Measurements from ENCODE around the gene PWWP2B.

Gene PWWP2B

DNA sequence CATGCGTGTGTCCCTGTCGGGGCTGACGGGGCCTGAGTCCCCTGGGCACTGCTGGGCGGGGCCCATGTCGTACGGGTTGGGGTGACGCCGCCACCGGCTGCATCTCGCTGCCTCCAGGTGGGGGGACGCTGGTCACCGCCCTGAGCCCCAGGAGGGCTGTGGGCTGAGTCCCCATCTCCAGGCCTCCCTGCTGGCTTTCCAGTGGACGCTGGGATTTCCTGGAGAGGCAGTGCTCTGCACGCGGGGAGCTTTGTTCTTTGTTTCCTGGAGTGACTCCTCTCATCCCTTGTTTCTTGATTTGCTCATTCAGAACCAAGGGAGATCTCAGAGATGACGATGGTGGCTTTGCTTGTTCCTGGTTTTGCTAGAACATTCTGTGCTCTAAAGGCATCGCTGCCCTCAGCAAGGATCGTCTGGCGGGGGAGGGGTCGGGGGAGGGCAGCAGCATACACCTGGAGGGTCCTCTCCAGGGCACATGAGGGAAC is 21.0 kb downstream of the PWWP2B start:
- TF ChIP-seq, protein P1, sequence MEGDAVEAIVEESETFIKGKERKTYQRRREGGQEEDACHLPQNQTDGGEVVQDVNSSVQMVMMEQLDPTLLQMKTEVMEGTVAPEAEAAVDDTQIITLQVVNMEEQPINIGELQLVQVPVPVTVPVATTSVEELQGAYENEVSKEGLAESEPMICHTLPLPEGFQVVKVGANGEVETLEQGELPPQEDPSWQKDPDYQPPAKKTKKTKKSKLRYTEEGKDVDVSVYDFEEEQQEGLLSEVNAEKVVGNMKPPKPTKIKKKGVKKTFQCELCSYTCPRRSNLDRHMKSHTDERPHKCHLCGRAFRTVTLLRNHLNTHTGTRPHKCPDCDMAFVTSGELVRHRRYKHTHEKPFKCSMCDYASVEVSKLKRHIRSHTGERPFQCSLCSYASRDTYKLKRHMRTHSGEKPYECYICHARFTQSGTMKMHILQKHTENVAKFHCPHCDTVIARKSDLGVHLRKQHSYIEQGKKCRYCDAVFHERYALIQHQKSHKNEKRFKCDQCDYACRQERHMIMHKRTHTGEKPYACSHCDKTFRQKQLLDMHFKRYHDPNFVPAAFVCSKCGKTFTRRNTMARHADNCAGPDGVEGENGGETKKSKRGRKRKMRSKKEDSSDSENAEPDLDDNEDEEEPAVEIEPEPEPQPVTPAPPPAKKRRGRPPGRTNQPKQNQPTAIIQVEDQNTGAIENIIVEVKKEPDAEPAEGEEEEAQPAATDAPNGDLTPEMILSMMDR (IDR thresholded peaks at IDR 0.05; ENCODE audit: poor library complexity, severe bottlenecking), result no peak
- Histone ChIP-seq H3K27ac (ENCODE audit: poor library complexity, severe bottlenecking) (peak overlapping the region; percentile 62), H3K36me3 (ENCODE audit: low read depth) (peaks cover 8% of the 10 kb centered on the region; the same call in 1 of the 2 replicates), H3K4me1 (ENCODE audit: insufficient read depth, poor library complexity, severe bottlenecking) (peaks cover 30% of the 10 kb centered on the region), H3K4me3 (ENCODE audit: severe bottlenecking) (no peak overlapping the region), H3K9me3 (ENCODE audit: severe bottlenecking) (no peaks in the 10 kb centered on the region), H3K27me3 (ENCODE audit: insufficient read depth, poor library complexity, severe bottlenecking) (no peaks in the 10 kb centered on the region)
- ATAC-seq (ENCODE audit: low read depth), result no peak
- DNase-seq (ENCODE audit: low spot score), result no peak

DNA sequence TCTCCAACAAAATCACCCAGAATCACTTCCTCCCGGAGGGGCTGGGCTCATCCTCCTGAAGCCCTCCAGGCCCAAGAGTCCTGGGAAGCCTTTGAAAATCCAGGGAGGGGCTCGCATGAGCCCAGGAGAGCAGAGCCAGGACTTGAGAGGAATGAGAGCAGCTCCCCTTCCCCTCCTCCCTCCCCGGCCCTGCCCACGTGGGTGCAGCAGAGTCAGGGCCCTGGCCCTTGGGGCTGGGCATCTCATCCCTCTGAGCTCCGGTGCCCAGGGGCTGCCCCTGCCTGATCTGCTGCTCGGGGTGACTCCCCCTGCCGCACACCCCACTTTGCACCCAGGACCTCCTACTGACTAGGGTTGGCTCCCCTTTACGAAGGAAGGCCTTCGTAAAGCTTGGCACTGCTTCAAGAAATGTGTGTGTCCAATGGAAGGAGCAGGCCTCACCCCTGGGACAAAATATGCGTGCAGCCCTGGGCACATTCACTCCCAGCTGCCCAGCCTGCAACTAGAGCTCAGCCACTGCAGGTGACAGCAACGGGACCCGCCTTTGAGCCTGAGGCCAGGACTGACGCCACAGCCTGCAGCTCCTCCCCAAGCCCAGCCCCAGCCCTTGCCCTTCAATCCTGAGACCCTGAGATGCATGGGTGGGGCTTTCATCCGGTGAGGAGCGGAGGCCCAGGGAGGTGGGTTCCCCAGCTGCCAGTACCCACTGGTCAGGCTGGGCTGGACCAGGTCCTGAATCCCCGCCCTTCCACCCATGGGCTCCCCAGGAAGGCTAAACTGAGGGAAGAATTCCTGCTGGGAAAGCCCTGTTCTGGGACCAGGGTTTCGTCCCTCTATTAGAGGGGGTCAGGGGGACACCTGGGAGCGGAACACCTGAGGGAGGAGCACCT is 21.8 kb downstream of the PWWP2B start:
- ATAC-seq (ENCODE audit: low read depth) (peak; percentile 59), DNase-seq (ENCODE audit: low spot score) (no peak)
- peaks cover 7% of the 10 kb centered on the region; the same call in 1 of the 2 replicates for H3K36me3 ChIP-seq (ENCODE audit: low read depth)
- peak overlapping the region; percentile 62 for H3K27ac ChIP-seq (ENCODE audit: poor library complexity, severe bottlenecking)
- TF ChIP-seq, protein P1 (IDR thresholded peaks at IDR 0.05; ENCODE audit: poor library complexity, severe bottlenecking), result no peak
- peaks cover 22% of the 10 kb centered on the region for H3K4me1 ChIP-seq (ENCODE audit: insufficient read depth, poor library complexity, severe bottlenecking)
- no peak overlapping the region for H3K4me3 ChIP-seq (ENCODE audit: severe bottlenecking)
- no peaks in the 10 kb centered on the region for H3K9me3 ChIP-seq (ENCODE audit: severe bottlenecking)
- H3K27me3 ChIP-seq (ENCODE audit: insufficient read depth, poor library complexity, severe bottlenecking), result no peaks in the 10 kb centered on the region

DNA sequence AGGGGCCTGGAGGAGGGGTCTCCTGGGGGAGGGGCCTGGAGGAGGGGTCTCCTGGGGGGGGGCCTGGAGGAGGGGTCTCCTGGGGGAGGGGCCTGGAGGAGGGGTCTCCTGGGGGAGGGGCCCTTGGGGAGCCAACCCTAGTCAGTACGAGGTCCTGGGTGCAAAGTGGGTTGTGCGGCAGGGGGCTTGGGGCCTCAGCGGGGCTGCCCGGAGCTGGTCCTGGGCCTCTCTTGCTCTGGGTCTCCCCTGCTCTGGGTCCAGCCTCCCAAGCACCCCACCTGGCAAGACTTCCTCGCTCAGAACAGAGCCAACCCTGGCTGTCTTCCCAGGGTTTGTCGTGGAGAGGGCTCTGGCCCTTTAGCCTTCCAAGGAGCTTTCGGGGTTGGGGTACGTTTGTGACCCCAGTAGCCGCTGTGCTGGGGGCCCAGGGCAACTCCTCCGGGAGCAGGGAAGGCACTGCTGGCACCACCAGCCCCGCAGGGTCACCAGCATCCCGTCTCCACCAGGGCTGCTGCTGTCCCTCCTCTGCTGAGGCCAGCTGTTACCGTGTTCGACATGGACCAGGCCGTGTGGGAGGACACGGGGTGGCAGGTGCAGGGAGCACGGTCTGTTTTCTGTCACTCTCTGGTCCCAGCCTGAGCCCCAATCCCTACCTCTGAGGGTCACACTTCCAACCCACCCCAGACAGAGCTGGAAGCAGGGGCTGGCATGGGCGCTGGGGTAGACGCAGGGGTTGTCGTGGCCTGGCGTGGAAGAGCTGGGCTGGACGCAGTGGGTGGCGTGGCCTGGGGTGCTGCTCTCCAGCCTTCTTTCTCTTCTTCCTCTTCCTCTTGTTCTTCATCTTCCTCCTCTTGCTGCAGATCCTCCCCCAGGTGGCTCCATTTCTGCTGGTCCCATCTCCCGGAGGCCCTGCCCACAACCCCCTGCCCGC is 22.8 kb downstream of the PWWP2B start:
- no peak for DNase-seq (ENCODE audit: low spot score)
- Histone ChIP-seq H3K27ac (ENCODE audit: poor library complexity, severe bottlenecking) (peak overlapping the region; percentile 62), H3K27me3 (ENCODE audit: insufficient read depth, poor library complexity, severe bottlenecking) (no peaks in the 10 kb centered on the region), H3K36me3 (ENCODE audit: low read depth) (peaks cover 7% of the 10 kb centered on the region; the same call in 1 of the 2 replicates), H3K4me3 (ENCODE audit: severe bottlenecking) (no peak overlapping the region), H3K4me1 (ENCODE audit: insufficient read depth, poor library complexity, severe bottlenecking) (peaks cover 31% of the 10 kb centered on the region), H3K9me3 (ENCODE audit: severe bottlenecking) (no peaks in the 10 kb centered on the region)
- ATAC-seq (ENCODE audit: low read depth), result no peak
- TF ChIP-seq, protein P1 (IDR thresholded peaks at IDR 0.05; ENCODE audit: poor library complexity, severe bottlenecking), result no peak

DNA sequence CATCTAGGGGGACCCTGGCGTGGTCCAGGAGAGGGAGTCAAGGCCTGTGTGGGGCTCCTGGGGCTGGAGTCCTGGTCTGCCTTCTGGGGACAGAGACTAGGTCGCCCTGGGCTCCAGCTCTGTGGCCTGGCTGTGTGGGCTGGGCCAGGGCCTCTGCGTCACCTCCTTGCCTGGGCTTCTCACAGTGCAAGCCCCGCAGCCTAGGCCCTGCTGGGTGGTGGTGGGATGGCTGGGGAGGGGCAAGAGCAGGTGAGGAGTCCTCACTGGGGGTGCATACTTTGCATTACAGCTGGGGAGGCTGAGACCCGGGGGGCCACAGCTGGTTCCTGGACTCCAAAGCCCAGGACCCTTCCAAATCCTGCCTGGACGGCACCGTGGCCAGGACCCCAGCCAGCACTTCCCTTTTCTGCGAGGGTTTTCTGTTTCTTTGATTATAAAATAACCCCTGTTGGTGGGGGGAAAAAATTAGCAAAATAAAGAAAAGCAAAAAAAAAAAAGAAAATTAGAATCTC is 23.5 kb downstream of the PWWP2B start:
- peaks cover 3% of the 10 kb centered on the region; the same call in 1 of the 2 replicates for H3K36me3 ChIP-seq (ENCODE audit: low read depth)
- ATAC-seq (ENCODE audit: low read depth) (no peak), DNase-seq (ENCODE audit: low spot score) (no peak)
- H3K4me3 ChIP-seq (ENCODE audit: severe bottlenecking), result no peak overlapping the region
- no peaks in the 10 kb centered on the region for H3K27me3 ChIP-seq (ENCODE audit: insufficient read depth, poor library complexity, severe bottlenecking)
- H3K4me1 ChIP-seq (ENCODE audit: insufficient read depth, poor library complexity, severe bottlenecking), result peaks cover 32% of the 10 kb centered on the region
- TF ChIP-seq, protein P1 (IDR thresholded peaks at IDR 0.05; ENCODE audit: poor library complexity, severe bottlenecking), result no peak
- peak overlapping the region; percentile 38 for H3K27ac ChIP-seq (ENCODE audit: poor library complexity, severe bottlenecking)
- H3K9me3 ChIP-seq (ENCODE audit: severe bottlenecking), result no peaks in the 10 kb centered on the region

All from RWPE2 (cell line).